Measurements from ENCODE around the gene ASS1. TPM values are rescaled to one million over a fixed set of nuclear protein-coding genes. Genes with fewer than 3 reads are reported as not detected.

The ASS1 gene
- total and polyA plus RNA-seq, 10 donors, result 15.4 to 37.4 (median 26.6) TPM

GRCh38 chr9:130418776-130419175 is 26.0 kb upstream of the ASS1 start:
- no peaks in the 10 kb centered on the region for H3K9me3 ChIP-seq
- no peak overlapping the region for H3K27ac ChIP-seq
- no peak overlapping the region for H3K4me3 ChIP-seq
- no peaks in the 10 kb centered on the region for H3K4me1 ChIP-seq
- intact Hi-C loops (cut with DNase I; ENCODE audit: low total_unique reads), result no loop called here
- peaks cover 0 to 41% (median 0%) of the 10 kb centered on the region in 7 donors for H3K27me3 ChIP-seq (replicated peaks in 1 of 7)
- DNase-seq, result no peak
- TF ChIP-seq CTCF (IDR thresholded peaks at IDR 0.05 in 8 of 11, conservative IDR thresholded peaks at IDR 0.05 in 3 of 11) (no peak), POLR2A (IDR thresholded peaks at IDR 0.05) (no peak), POLR2AphosphoS5 (IDR thresholded peaks at IDR 0.05) (no peak)
- H3K36me3 ChIP-seq, result no peaks in the 10 kb centered on the region
- WGBS, 5 donors, result 91 to 96% (median 94%) methylated on average over 8 to 18 of the region's 18 CpGs

- TF ChIP-seq POLR2AphosphoS5 (IDR thresholded peaks at IDR 0.05) (no peak), POLR2A (IDR thresholded peaks at IDR 0.05) (no peak), CTCF (IDR thresholded peaks at IDR 0.05 in 8 of 11, conservative IDR thresholded peaks at IDR 0.05 in 3 of 11) (no peak)
- H3K27ac ChIP-seq, result no peak overlapping the region
- H3K27me3 ChIP-seq (replicated peaks in 1 of 7), result peaks cover 0 to 36% (median 0%) of the 10 kb centered on the region in 7 donors
- no peak overlapping the region for H3K4me3 ChIP-seq
- no peaks in the 10 kb centered on the region for H3K4me1 ChIP-seq
- no peaks in the 10 kb centered on the region for H3K9me3 ChIP-seq
- 88 to 90% (median 88%) methylated on average over 8 of the region's 8 CpGs for WGBS, 5 donors
- intact Hi-C loops (cut with DNase I; ENCODE audit: low total_unique reads), result no loop called here
- H3K36me3 ChIP-seq, result no peaks in the 10 kb centered on the region
- DNase-seq, result no peak
Measured at GRCh38 chr9:130419521-130420035, 25.2 kb upstream of the ASS1 start.

GRCh38 chr9:130421154-130421801 is 23.5 kb upstream of the ASS1 start:
- Histone ChIP-seq H3K4me3 (no peak overlapping the region), H3K9me3 (no peaks in the 10 kb centered on the region), H3K36me3 (no peaks in the 10 kb centered on the region), H3K27me3 (replicated peaks in 1 of 7) (peaks cover 0 to 44% (median 0%) of the 10 kb centered on the region in 7 donors), H3K27ac (no peak overlapping the region), H3K4me1 (no peaks in the 10 kb centered on the region)
- no peak for DNase-seq
- intact Hi-C loops (cut with DNase I; ENCODE audit: low total_unique reads), result no loop called here
- TF ChIP-seq CTCF (IDR thresholded peaks at IDR 0.05 in 8 of 11, conservative IDR thresholded peaks at IDR 0.05 in 3 of 11) (no peak), POLR2AphosphoS5 (IDR thresholded peaks at IDR 0.05) (no peak), POLR2A (IDR thresholded peaks at IDR 0.05) (no peak)
- 68 to 82% (median 71%) methylated on average over 17 of the region's 17 CpGs for WGBS, 5 donors

GRCh38 chr9:130421802-130422276 is 22.9 kb upstream of the ASS1 start:
- DNase-seq, result no peak
- Histone ChIP-seq H3K4me3 (no peak overlapping the region), H3K27ac (no peak overlapping the region), H3K36me3 (no peaks in the 10 kb centered on the region), H3K27me3 (replicated peaks in 1 of 7) (peaks cover 0 to 42% (median 0%) of the 10 kb centered on the region in 7 donors), H3K9me3 (no peaks in the 10 kb centered on the region), H3K4me1 (peaks cover 0 to 2% (median 0%) of the 10 kb centered on the region in 6 donors)
- WGBS, 5 donors, result 58 to 73% (median 68%) methylated on average over 9 to 13 of the region's 13 CpGs
- TF ChIP-seq CTCF (IDR thresholded peaks at IDR 0.05 in 8 of 11, conservative IDR thresholded peaks at IDR 0.05 in 3 of 11) (no peak), POLR2A (IDR thresholded peaks at IDR 0.05) (no peak), POLR2AphosphoS5 (IDR thresholded peaks at IDR 0.05) (no peak)
- intact Hi-C loops (cut with DNase I; ENCODE audit: low total_unique reads), result no loop called here

All from spleen (tissue), 11 donors.